GM11168 (cell line): ENCODE measurements around the gene ZNF331.

ENCODE experiments used
- in situ Hi-C: fragments of 300-500 bp; cut with MboI; formaldehyde crosslinking; loops from one replicate; pipeline ENCODE4 v1.12.0; 2022; ENCODE audit warnings: low sequenced_read_pairs; ENCODE audit not compliant: unreplicated experiment

ZNF331 gene

DNA sequence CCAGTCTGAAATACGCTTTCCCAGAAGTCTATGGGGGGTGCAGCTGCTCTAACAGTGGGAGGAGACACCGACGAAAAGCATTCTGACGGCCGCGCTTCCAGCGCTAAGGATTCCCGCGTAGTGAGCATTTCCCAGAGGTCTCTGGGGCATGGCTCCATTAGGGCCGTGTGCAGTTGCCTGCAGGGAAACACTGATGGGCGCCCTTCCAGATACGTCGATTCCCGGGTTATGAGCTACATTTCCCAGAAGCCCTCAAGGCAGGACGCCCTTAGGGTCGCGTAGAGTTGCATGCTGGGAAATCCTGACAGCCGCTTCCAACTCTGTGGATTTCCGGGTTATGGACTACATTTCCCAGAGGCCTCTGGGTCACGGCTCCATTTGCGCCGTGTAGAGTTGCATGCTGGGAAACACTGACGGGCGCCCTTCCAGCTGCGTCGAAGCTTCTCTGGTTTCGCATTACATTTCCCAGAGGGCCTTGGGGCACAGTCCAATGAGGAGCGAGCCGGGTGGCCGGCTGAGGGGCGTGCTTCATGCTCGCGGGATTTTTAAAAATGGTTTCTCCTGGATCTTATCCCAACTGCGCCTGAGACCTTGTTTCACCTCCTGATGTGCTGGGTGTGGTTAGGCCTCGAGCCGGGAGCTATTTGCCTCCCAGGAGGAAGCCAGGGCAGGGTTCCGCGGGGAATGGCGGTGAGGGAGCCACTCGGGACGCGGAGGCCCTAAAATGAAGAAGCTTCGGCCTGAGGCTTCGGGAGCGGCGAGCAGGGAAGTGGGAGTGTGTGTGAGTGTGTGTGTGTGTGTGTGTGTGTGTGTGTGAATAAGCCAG, 17.2 kb upstream of the ZNF331 start:
- in situ Hi-C loops = no loop called here

DNA sequence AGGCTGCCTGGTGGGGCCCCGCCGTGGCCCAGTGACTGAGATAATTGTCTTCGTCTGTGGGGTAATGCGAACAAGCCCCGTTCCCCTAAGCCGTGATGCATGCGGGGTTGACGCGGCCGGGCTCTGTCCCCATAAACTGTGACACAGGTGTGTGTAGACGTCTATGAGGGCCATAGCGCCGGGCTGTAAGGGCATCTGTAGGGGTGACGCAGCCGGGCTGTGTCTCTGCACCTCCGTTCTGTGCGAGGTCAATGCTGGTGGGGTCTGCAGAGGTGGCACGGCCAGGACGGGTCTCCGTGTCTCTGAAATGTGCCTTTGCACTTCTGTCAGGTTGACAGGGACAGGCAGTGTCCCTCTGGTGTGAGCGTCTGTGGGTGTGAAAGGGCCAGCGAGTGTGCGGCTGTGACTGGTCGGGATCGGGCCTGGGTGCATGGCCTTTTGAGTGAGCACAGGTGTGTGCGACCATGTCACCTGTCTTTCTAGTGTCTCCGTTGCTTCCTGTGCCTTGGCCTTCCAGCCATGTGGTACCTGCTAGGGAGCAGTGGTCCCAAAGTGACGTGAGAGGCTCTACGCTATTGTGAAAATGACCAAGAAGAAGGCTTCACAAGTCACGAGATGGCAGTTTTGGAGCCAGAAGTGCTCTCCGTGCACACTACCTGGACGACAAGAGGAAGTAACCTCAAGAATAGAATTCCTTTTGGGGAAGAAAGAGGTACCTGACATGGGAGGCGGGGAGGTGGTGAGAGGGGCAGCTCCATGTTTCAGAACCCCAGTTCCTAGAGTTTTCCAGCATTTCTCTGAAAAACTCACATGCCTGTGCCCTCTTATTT, 16.4 kb upstream of the ZNF331 start:
- in situ Hi-C loops = no loop called here

DNA sequence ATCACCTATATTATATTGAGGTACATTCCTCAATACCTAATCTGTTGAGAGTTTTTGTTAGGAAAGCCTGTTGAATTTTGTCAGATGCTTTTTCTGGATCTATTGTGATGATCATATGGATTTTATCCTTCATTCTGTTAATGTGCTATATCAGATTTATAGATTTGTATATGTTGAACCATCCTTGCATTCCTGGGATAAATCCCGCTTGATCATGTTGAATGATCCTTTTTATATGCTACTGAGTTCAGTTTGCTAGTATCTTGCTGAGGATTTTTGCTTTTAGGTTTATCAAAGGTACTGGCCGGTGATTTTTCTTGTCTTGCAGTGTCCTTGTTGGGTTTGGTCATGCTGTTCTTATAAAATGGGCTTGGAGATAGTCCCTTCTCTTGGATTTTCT, 12.0 kb upstream of the ZNF331 start:
- in situ Hi-C loops = no loop called here

DNA sequence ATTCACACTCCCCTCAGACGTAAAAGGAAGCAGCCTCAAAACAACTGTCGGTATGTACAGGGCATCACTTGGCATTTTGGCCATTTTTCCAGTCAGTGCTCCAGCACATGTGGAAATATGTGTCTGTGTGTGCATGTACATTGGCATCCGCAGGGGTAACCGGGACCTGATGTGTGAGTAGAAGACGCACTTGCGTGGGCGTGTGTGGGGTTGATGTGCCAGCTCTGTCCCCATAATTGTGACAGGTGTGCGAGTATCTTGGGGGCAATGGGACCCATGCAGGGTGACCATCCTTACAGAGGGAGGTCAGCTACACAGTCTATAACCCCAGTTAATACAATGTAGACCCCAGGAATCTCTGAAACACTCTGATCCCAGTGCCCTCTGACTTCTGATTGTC, 7.3 kb upstream of the ZNF331 start:
- in situ Hi-C loops = no loop called here

DNA sequence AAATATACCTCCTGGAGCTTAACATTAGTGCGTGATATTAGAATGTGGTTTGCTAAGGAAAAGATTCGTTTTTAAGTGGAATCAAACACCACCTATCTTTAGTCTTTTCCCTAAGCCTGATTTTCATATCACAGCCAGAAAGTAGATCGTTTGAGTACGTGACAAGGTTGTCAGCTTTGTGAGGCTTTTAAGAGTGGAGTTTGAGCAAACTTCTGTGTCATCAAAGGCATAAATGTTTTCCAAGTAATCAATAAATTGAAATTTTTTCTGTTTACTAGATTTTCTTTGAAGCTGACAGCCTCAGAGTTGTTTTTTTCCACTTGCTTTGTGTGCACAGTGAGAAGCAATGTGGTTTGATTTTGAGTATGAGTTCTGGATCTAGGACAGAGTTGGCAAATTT, 6.5 kb upstream of the ZNF331 start:
- in situ Hi-C loops = no loop called here

DNA sequence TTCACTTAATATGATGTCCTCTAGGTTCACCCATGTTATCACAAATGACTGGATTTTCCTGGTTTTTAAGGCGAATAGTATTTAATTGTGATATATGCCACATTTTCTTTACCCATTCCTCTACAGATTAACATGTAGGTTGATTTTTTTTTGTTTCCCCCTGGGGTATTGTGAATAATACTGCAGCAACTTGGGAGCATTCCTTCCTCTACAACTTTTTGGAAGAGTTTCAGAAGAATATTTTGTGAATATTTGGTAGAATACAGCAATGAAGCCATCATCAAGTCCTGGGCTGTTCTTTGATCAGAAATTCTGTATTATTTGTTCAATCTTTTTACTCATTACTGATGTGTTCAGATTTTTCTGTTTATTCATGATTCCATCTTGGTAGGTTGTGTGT, 5.6 kb upstream of the ZNF331 start:
- in situ Hi-C loops = no loop called here

DNA sequence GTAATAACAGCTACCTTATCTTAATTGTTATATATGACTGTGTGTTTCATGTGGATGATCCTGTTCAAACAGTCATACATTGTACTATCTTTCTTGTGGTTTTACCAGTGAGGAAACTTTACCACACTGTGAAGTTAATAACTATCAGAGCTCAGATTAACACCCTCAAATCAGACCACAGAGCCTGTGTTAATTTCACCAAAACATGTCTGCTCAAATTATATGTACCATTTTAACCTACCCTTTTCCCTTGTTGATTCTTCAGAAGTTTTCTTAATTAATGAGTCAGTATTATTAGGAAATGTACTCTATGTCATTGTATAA, 1.8 kb upstream of the ZNF331 start:
- in situ Hi-C loops = no loop called here

DNA sequence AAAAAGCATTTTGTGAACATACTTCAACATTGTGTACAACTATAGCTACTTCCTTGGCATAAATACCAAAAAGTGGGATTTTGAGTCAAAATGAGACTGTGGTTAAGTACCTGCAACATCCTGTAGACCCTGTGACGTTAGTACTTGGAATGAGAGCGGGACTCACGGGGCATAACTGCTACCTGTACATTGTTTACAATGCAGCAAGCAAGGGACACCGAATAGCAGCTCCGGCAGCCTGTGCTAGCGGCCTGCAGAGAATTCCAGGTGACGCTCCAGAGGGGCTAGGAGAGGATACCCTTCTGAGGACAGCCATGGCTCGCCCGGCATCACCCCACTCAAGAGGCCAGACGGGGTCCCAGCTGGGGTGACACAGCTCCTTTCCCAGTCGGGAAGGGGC, 824 bp upstream of the ZNF331 start:
- in situ Hi-C loops = no loop called here

DNA sequence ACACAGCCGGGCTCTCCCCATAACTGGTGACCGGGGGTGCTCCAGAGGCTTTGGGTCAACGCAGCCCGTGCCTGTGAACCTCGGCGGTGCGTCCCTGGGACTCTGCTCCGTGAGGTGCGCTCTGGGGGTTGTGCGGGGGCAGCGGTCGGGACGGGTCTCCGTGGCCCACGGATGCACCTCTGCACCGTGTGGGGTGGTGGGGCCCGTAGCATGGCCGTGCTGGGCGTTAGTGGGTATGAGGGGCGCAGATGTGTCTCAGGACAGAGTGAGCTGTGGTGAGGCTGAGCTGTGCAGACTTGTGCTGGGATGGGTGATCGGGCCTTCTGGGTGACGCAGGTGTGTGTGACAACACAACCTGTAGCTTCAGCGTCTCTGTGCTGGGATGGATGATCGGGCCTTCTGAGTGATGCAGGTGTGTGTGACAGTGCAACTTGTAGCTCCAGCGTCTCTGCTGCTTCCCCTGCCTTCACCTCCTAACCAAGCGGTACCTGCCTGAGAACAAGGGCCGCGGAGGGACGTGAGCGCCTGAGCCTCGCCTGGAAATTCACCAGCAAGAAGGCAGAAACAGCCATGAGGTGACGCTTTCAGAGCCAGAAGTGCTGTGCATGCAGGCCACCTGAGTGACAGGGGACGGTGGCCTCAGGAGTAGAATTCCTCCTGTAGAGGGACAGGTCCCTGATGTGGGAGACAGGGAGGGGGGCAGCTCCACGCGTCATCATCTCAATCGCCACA, 599 bp downstream of the ZNF331 start:
- in situ Hi-C loops = no loop called here

DNA sequence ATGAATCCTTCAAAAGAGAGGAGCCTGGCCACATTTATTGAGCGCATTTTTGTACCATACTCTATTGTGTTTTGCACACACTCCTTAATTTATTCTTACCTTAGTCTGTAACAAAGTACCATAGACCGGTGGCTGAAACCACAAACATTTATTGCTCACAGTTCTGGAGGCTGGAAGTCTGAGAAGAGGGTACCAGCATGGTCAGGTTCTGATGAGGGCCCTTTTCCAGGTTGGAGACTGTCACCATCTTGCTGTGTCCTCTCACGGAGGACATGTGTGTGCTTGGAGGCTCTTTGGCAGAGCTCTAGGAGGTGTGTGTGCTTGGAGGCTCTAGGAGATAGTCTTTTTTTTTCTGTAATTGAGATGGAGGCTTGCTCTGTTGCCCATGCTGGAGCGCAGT, 2.1 kb downstream of the ZNF331 start:
- in situ Hi-C loops = no loop called here

DNA sequence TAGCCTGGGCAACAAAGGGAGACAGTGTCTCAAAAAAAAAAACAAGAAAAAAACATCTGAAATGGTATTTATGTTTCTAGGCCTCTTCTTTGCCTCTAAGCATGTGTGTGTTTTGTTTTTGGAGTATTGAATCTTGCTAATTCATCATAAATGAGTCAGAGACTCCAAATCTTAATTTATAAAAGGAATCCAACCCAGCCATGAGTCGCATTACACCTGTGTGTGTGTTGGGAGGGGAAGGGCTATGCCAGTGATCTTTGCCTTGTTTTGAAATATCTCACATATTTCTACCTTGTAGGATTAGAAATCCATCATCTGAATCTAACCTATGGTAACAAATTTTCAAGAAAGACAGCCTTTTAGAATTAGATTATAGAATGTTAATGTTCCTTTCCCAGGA, 4.0 kb downstream of the ZNF331 start:
- in situ Hi-C loops = no loop called here

DNA sequence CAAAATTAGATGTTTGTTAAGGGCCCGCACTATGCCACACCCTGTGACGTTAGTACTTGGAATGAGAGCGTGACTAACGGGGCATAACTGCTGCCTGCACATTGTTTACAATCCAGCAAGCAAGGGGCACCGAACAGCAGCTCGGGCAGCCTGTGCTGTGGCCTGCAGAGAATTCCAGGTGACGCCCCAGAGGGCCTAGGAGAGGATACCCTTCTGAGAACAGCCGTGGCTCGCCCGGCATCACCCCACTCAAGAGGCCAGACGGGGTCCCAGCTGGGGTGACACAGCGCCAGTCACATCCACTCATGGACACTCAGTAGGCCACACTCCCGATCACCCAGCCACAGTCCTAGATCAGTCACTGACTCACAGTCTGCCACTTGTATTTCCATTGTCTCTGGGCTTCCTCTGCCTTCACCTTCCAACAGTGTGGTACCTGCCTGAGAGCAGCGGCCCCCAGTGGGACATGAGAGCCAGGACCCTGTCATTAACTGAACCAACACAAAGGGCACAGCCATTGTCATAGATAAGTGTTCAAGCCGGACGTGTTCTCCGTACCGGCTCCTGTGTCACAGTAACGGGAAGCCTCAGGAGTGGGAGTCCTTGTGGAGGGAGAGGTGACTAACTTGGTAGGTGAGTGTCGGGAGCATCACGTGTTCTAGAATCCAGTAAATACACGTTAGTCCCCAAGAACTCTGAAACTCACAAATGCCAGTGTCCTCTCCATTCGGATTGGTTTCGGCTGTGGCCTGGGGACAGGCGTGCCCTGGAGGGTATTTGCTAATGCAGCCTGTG, 7.5 kb downstream of the ZNF331 start:
- in situ Hi-C loops = no loop called here

DNA sequence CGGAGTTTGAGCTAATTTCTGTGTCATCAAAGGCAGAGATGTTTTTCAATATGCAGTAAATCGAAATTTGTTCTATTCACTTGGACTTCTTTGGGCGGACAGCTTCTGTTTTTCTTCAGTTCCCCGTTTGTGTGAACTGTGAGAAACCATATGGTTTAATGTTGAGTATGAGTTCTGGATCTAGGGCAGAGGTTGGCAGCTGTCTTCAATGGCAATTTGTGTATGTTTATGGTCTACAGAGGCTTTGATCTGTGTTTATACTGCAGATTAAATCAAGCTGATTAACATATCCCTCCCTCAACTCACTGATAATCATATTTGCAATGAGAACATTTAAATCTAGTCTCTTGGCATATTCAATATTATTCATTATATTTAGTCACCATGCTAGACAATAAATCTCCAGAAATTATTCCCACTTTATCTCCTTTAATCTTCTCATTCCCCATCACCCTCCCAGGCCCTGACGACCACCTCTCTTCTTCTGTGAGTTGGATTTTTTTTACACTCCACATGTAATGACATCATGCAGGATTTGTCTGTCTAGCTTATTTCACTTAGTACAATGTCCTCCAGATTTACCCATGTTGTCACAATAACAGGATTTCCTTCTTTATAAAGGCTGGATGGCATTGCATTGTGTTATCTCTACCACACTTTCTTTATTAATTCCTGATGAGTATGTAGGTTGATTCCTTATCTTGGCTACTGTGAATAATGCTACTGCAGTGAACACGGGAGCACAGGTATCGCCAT, 9.0 kb downstream of the ZNF331 start:
- in situ Hi-C loops = no loop called here

DNA sequence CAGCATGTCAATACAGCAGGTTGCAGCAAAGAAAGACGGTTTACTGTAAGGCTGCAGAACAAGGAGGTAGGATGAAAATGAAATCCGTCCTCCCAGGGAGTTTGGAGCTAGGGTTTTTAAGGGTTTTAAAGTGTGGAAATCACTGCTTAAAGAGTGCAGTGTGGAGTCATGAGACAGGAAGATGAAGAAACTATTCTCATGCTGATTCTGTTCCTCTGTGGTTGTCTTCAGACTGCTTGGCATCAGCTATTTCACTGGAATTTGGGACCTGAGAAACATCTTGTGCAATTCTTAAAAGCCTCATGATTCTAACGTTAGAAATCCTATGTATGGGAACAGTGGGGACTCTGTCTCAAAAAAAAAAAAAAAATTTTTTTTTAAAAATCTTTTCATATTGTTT, 11.4 kb downstream of the ZNF331 start:
- in situ Hi-C loops = no loop called here

DNA sequence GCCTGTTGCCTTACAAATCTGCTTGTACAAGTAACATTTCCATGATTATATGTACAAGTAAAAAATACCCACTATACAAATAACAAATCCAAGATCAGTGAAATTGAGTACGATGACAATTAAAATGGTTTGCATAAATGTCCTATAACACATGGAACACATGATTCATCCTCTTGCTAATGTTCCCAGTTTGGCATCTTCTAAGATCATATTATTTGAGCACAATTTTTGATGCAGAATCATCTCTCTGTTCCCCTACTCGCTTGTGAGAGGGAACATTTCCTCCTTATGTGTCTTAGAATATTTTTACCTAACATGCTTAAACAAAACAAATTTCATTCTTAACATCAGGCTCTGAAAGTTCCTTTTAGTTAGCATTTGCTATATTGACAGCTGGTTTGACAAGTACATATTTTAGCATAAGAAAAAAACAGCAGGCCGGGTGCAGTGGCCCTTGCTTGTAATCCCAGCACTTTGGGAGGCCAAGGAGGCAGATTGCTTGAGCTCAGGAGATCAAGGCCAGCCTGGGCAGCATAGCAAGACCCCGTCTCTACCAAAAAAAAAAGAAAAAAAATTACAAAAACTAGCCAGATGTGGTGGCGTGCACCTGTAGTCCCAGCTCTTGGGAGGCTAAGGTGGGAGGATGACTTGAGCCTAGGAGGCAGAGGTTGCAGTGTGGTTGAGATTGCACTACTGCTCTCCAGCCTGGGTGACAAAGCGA, 14.2 kb downstream of the ZNF331 start:
- in situ Hi-C loops = no loop called here

DNA sequence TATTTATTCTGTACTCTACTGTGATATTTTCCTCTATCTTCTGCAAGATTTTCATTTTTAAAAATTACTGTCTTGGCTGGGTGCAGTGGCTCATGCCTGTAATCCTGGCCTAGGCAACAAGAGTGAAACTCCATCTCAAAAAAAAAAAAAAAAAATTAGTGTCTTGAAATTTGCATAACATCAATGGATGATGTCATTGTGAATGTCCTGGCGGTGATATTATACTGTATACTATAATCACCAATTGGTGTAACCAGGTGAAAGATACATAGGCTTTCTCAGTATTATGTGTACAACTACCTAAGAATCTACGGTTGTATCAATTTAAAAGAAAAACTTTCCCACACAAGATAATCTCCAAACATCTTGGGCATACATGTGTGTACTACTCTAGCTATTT, 15.2 kb downstream of the ZNF331 start:
- in situ Hi-C loops = no loop called here

DNA sequence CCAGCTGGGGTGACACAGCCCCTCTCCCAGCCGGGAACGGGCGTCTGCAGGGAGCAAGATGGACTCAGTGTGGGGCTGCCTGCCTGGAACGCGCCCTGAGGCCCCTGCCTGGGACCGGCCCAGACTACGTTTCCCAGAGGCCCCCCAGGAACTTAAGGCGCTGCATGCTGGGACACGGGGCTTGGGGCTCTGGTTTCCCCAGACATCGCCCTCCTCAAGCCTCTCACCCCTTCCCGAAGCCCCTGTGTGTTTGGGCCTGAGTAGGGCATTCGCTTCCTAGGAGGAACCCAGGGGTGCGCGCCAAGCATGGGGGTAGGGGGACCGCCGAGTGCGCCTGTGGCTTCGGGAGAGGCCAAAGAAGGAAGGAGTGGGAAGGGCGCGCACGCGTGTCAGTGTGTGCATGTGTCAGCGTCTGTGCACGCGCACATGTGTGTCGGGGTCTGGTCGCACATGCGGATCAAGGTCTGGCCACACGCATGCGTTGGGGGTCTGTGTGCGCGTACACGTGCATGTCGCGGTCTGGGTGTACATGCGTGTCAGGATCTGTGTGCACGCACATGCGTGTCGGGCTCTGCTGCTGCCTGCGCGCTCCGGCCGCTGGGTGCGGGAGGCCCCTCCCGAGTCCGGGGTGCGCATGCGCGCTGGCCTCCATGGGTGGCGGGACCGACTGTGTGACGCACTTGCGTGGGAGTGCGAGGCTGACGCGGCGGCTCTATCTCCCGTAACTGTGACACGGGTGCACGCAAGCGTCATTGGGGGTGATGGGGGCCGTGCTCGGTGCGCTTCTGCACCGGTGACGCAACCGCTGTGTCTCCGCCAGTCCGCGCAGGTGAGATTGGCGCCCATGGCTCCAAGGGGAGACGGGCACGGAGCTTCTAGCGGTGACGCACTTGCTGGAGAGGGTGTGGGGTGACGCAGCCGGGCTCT, 16.2 kb downstream of the ZNF331 start:
- in situ Hi-C loops = no loop called here

DNA sequence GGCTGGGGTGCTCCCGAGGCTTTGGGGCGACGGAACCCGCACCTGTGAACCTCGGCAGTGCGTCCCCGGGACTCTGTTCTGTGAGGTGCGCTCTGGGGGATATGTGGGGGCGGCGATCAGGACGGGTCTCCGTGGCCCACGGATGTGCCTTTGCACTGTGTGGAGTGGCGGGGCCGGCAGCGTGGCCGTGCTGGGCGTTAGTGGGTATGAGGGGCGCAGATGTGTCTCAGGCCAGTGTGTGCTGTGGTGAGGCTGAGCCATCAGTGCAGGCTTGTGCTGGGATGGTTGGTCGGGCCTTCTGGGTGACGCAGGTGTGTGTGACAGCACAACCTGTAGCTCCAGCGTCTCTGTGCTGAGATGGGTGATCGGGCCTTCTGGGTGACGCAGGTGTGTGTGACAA, 16.9 kb downstream of the ZNF331 start:
- in situ Hi-C loops = no loop called here
